ENCODE measurements around the gene LRMDA. TPM values are rescaled to one million over a fixed set of nuclear protein-coding genes. Genes with fewer than 3 reads are reported as not detected.
"Not testable (repeated sequence)": the region's sequence is repeated elsewhere in the genome, so short reads cannot be mapped to it uniquely, and the experiment has no call there.

Gene LRMDA
- total RNA-seq, 1 donor from 2014 or later, result not detected

DNA sequence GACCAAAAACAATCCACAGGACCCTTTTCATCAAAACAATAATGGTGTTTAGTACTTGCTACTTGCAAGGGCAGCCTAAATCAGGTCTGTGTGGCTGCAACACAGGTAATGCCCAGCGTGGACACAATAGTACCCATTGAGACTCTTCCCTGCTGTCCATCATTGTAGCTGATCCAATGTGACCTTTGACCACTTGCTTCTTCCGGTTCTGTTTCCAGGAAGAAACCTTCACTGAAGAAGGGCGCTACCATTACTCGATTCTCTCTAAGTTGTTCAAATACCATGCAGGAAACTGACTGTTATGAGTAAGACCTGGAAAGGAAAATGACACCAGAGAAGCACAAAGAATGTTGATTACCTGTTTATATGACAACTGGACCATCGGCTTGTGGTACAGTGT lies 1128.9 kb downstream of the LRMDA start:
- Mint-ChIP-seq H3K27me3 (no peaks in the 10 kb centered on the region), H3K36me3 (ENCODE audit: low read depth) (no peaks in the 10 kb centered on the region), H3K4me1 (no peaks in the 10 kb centered on the region), H3K9me3 (no peaks in the 10 kb centered on the region), H3K4me3 (no peak overlapping the region), H3K27ac (no peak overlapping the region)
- intact Hi-C loops (cut with micrococcal nuclease), result no loop called here
- DNase-seq, result no peak

- no peaks in the 10 kb centered on the region for H3K9me3 Mint-ChIP-seq
- DNase-seq, result no peak
- H3K27ac Mint-ChIP-seq, result no peak overlapping the region
- H3K4me3 Mint-ChIP-seq, result no peak overlapping the region
- no peaks in the 10 kb centered on the region for H3K36me3 Mint-ChIP-seq (ENCODE audit: low read depth)
- intact Hi-C loops (cut with micrococcal nuclease), result no loop called here
- no peaks in the 10 kb centered on the region for H3K4me1 Mint-ChIP-seq
- H3K27me3 Mint-ChIP-seq, result no peaks in the 10 kb centered on the region
Observed at GRCh38 chr10:76563286-76563685, 1131.9 kb downstream of the LRMDA start.

GRCh38 chr10:76572021-76572420 lies 1140.6 kb downstream of the LRMDA start:
- H3K9me3 Mint-ChIP-seq, result no peaks in the 10 kb centered on the region
- H3K4me3 Mint-ChIP-seq, result no peak overlapping the region
- DNase-seq, result no peak
- intact Hi-C loops (cut with micrococcal nuclease), result no loop called here
- H3K27ac Mint-ChIP-seq, result no peak overlapping the region
- no peaks in the 10 kb centered on the region for H3K36me3 Mint-ChIP-seq (ENCODE audit: low read depth)
- H3K4me1 Mint-ChIP-seq, result no peaks in the 10 kb centered on the region
- no peaks in the 10 kb centered on the region for H3K27me3 Mint-ChIP-seq

- no peaks in the 10 kb centered on the region for H3K9me3 Mint-ChIP-seq
- H3K4me3 Mint-ChIP-seq, result no peak overlapping the region
- no peaks in the 10 kb centered on the region for H3K4me1 Mint-ChIP-seq
- no peak overlapping the region for H3K27ac Mint-ChIP-seq
- H3K27me3 Mint-ChIP-seq, result no peaks in the 10 kb centered on the region
- no peak for DNase-seq
- intact Hi-C loops (cut with micrococcal nuclease), result no loop called here
- H3K36me3 Mint-ChIP-seq (ENCODE audit: low read depth), result no peaks in the 10 kb centered on the region
Observed at GRCh38 chr10:76576276-76576962, 1145.0 kb downstream of the LRMDA start.

- H3K4me1 Mint-ChIP-seq, result no peaks in the 10 kb centered on the region
- intact Hi-C loops (cut with micrococcal nuclease), result no loop called here
- H3K4me3 Mint-ChIP-seq, result no peak overlapping the region
- H3K27me3 Mint-ChIP-seq, result no peaks in the 10 kb centered on the region
- no peak for DNase-seq
- H3K27ac Mint-ChIP-seq, result no peak overlapping the region
- no peaks in the 10 kb centered on the region for H3K9me3 Mint-ChIP-seq
- H3K36me3 Mint-ChIP-seq (ENCODE audit: low read depth), result no peaks in the 10 kb centered on the region
Observed at GRCh38 chr10:76577455-76577854, 1146.0 kb downstream of the LRMDA start.

DNA sequence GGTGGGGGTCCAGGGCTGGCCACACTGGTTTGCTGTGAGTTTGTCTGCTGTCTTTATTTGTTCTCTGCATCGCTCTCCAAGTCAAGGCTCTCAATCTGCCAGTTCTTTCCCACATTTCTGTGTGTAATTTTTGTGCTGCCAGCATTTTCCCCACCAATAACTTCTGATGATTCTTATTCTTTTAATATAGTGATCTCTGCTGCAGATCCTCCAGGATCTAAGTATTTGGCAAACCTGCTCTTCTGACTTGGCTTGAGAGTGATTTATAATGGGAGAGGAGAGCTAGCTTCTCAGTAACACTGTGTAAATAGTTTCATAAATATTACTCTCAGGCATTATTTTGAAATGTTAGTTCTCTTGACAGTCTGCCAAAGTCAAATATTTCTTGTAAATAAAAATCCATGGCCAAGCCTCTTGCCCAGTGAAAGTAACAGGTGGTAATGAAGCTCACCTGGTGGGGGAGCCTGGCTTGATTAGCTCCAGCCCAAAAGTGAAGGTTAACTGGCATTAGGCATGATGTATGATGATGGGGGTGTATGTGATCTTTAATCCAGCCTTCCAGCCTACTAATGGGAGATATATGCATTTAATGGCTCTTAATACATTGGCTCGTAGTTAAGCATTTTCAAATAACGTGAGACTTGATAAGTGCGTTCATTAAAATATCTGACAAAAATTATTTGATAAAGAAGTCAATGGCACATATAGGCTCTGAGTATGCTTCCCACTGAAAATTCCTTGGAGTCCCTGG lies 1150.3 kb downstream of the LRMDA start:
- H3K9me3 Mint-ChIP-seq, result no peaks in the 10 kb centered on the region
- H3K4me1 Mint-ChIP-seq, result no peaks in the 10 kb centered on the region
- no peaks in the 10 kb centered on the region for H3K36me3 Mint-ChIP-seq (ENCODE audit: low read depth)
- DNase-seq, result no peak
- no peak overlapping the region for H3K27ac Mint-ChIP-seq
- H3K27me3 Mint-ChIP-seq, result no peaks in the 10 kb centered on the region
- intact Hi-C loops (cut with micrococcal nuclease), result no loop called here
- H3K4me3 Mint-ChIP-seq, result no peak overlapping the region

DNA sequence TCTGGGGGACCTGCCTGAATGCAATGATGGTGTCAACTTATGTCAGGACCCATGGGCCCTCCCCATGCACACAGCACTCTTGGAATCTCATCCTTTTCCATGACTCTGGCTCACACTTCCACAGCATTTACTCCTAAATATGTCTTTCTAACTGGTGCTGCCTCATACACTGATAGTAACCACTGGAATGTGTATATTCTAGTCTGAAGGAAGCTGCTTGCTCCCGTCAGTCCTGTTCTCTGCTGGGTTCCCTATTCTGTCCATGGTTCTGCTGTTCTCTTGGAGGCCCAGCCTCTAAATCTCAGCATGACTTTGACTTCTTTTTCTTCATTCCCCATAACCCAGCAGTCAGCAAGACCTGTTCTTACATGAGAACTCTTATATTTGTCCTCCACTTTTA lies 1151.1 kb downstream of the LRMDA start:
- H3K9me3 Mint-ChIP-seq, result no peaks in the 10 kb centered on the region
- intact Hi-C loops (cut with micrococcal nuclease), result no loop called here
- H3K4me1 Mint-ChIP-seq, result no peaks in the 10 kb centered on the region
- H3K27ac Mint-ChIP-seq, result no peak overlapping the region
- H3K36me3 Mint-ChIP-seq (ENCODE audit: low read depth), result no peaks in the 10 kb centered on the region
- no peaks in the 10 kb centered on the region for H3K27me3 Mint-ChIP-seq
- no peak for DNase-seq
- H3K4me3 Mint-ChIP-seq, result no peak overlapping the region

GRCh38 chr10:76583711-76584161 lies 1152.3 kb downstream of the LRMDA start:
- Mint-ChIP-seq H3K27ac (no peak overlapping the region), H3K4me3 (no peak overlapping the region), H3K4me1 (no peaks in the 10 kb centered on the region), H3K36me3 (ENCODE audit: low read depth) (no peaks in the 10 kb centered on the region), H3K27me3 (no peaks in the 10 kb centered on the region), H3K9me3 (no peaks in the 10 kb centered on the region)
- intact Hi-C loops (cut with micrococcal nuclease), result no loop called here
- no peak for DNase-seq

DNA sequence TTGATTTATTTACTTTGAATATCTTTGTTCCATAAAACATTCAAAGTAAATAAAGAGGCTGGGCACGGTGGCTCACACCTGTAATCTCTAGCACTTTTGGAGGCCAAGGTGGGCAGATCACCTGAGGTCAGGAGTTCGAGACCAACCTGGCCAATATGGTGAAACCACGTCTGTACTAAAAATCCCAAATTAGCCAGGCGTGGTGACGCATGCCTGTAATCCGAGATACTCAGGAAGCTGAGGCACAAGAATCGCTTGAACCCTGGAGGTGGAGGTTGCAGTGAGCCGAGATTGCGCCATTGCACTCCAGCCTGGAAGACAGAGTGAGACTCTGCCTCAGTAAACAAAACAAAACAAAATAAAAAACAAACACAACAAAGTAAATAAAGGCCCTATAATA lies 1153.0 kb downstream of the LRMDA start:
- H3K4me1 Mint-ChIP-seq; DNase-seq; H3K9me3 Mint-ChIP-seq; H3K4me3 Mint-ChIP-seq; H3K27ac Mint-ChIP-seq; intact Hi-C loops (cut with micrococcal nuclease); H3K27me3 Mint-ChIP-seq; H3K36me3 Mint-ChIP-seq (ENCODE audit: low read depth): not testable (repeated sequence)

Other genes starting within 250 kb of the LRMDA start
- 245 and 249 TPM in 2 replicates for gene VDAC2, start 220.8 kb upstream of the LRMDA start, total RNA-seq
- 37.1 and 38.1 TPM in 2 replicates for gene COMTD1, start 195.7 kb upstream of the LRMDA start, total RNA-seq
- 0.07 and 0.09 TPM in 2 replicates for gene ZNF503, start 29.9 kb upstream of the LRMDA start, total RNA-seq